ENCODE results near the gene LIAS.

Gene LIAS

GRCh38 chr4:39527296-39528060, 68.6 kb downstream of the LIAS start, which contains the start of gene UGDH:
TSS of gene UGDH (minus strand) at chr4:39527439. CDS start at chr4:39521512, 5,927 bp downstream.
- in situ Hi-C loops (cut with MboI; ENCODE audit: low sequenced_read_pairs), result no loop called here

GRCh38 chr4:39528061-39528465, 69.2 kb downstream of the LIAS start:
- in situ Hi-C loops (cut with MboI; ENCODE audit: low sequenced_read_pairs), result no loop called here
